Esophagus (tissue), 2 donors: ENCODE results near the gene CFD. TPM values are rescaled to one million over a fixed set of nuclear protein-coding genes. Genes with fewer than 3 reads are reported as not detected.
"Not testable (repeated sequence)": the region's sequence is repeated elsewhere in the genome, so short reads cannot be mapped to it uniquely, and the experiment has no call there.

Experiments used
- H3K27ac ChIP-seq, 2 donors: one replicate each; pipeline ENCODE4 v1.5.1; 2013; ENCODE audit warnings: low read depth in 2 of 2, mild to moderate bottlenecking in 2 of 2, inconsistent platforms in 1 of 2, low read length in 1 of 2, moderate library complexity in 1 of 2
- H3K27me3 ChIP-seq, 2 donors: one replicate each; pipeline ENCODE4 v1.6.1; 2013; ENCODE audit warnings: low read length in 2 of 2, control low read depth in 1 of 2, mild to moderate bottlenecking in 1 of 2; ENCODE audit not compliant: insufficient read depth in 2 of 2, control insufficient read depth in 1 of 2
- H3K36me3 ChIP-seq, 2 donors: one replicate each; pipeline ENCODE4 v1.6.1; 2013; ENCODE audit warnings: low read length in 1 of 2; ENCODE audit not compliant: control insufficient read depth in 2 of 2, insufficient read depth in 2 of 2
- H3K4me1 ChIP-seq, 2 donors: one replicate each; pipeline ENCODE4 v1.6.1; 2013; ENCODE audit warnings: low read length in 1 of 2; ENCODE audit not compliant: control insufficient read depth in 2 of 2, insufficient read depth in 2 of 2
- H3K4me3 ChIP-seq, 2 donors: one replicate each; pipeline ENCODE4 v1.5.1; 2013; ENCODE audit warnings: low read length in 2 of 2, mild to moderate bottlenecking in 2 of 2, low read depth in 1 of 2, moderate library complexity in 1 of 2
- H3K9me3 ChIP-seq, 2 donors: one replicate each; pipeline ENCODE4 v1.6.1; 2013; ENCODE audit warnings: mild to moderate bottlenecking in 2 of 2, low read depth in 1 of 2, low read length in 1 of 2, moderate library complexity in 1 of 2; ENCODE audit not compliant: control insufficient read depth in 2 of 2, insufficient read depth in 1 of 2
- WGBS, 2 donors: extraction: QIAGEN DNeasy Blood & Tissue Kit; methylation state at CpG; one replicate each; pipeline ENCODE4 v1.1.7; 2013; 5-methylcytosine and 5-hydroxymethylcytosine counted together
- polyA plus RNA-seq, 2 donors: library from polyadenylated mRNA; stranded (reverse); fragments of 200-250 nt; gene quantifications; one replicate each; pipeline ENCODE4 v1.2.3, GENCODE V29; 2013
- donor health status: healthy with polysubstance abuse.
- donor health status: Bipolar disorder and iron deficiency.

The CFD gene
- polyA plus RNA-seq, 2 donors, result 32.6 to 95.2 TPM

GRCh38 chr19:840519-841206, 18.8 kb upstream of the CFD start, which contains the start of gene PRTN3:
Gene PRTN3 (plus strand): TSS chr19:840999. CDS start chr19:841009, 10 bp downstream.
- no peaks in the 10 kb centered on the region for H3K9me3 ChIP-seq
- H3K36me3 ChIP-seq, result no peaks in the 10 kb centered on the region
- H3K27me3 ChIP-seq, result peaks cover 0 to 7% of the 10 kb centered on the region in 2 donors
- H3K4me1 ChIP-seq, result peaks cover 0 to 5% of the 10 kb centered on the region in 2 donors
- H3K4me3 ChIP-seq, result no peak within 1 kb of the TSS
- H3K27ac ChIP-seq, result no peak within 1 kb of the TSS
- 63 to 68% methylated on average over 24 of the region's 24 CpGs for WGBS, 2 donors

DNA sequence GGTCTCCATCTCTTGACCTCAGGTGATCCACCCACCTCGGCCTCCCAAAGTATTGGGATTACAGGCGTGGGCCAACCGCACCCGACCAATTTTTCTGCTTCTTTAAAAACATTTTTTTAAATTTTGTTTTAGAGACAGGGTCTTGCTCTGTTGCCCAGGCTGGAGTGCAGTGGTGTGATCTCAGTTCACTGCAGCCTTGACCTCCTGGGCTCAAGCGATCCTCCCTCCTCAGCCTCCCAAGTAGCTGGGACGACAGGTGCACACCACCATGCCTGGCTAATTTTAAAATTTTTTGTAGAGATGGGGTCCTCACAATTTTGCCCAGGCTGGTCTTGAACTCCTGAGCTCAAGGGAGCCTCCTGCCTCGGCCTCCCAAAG, 16.7 kb upstream of the CFD start:
- 79 to 80% methylated on average over 7 of the region's 7 CpGs for WGBS, 2 donors
- not testable (repeated sequence) for H3K4me3 ChIP-seq, H3K4me1 ChIP-seq, H3K36me3 ChIP-seq, H3K27me3 ChIP-seq, H3K9me3 ChIP-seq, H3K27ac ChIP-seq

DNA sequence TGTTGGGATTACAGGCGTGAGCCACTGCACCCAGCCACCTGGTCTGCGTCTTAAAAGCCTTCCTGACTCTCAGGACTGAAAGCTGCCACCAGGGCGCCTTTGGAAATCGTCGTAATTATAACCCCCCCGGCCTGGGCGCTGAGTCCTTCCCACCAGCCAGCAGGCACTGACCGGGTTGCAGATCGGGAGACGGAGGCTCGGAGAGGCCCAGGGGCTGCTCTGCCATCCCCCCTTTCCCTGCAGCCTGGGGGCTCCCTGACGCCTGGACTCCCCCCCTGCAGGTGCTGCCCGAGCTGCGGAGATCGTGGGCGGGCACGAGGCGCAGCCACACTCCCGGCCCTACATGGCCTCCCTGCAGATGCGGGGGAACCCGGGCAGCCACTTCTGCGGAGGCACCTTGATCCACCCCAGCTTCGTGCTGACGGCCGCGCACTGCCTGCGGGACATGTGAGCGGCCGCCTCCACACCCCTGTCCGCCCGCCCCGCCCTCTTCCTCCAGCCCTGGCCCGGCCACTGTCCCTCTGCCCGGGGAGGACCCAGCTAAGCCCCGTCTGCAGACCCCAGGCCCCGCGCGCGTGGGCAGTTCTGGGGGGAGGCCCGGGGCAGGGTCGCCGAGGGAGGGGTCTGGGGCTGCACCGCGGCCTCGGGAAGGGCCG, 16.2 kb upstream of the CFD start:
- WGBS, 2 donors, result 4 to 6% methylated on average over 46 of the region's 46 CpGs
- Histone ChIP-seq H3K9me3 (no peaks in the 10 kb centered on the region), H3K4me1 (peaks cover 0 to 8% of the 10 kb centered on the region in 2 donors), H3K4me3 (no peak overlapping the region), H3K36me3 (no peaks in the 10 kb centered on the region), H3K27ac (no peak overlapping the region), H3K27me3 (peaks cover 0 to 13% of the 10 kb centered on the region in 2 donors)

- WGBS, 2 donors, result 9 to 23% methylated on average over 31 to 64 of the region's 70 CpGs
Observed at GRCh38 chr19:843836-844545, 15.5 kb upstream of the CFD start.

DNA sequence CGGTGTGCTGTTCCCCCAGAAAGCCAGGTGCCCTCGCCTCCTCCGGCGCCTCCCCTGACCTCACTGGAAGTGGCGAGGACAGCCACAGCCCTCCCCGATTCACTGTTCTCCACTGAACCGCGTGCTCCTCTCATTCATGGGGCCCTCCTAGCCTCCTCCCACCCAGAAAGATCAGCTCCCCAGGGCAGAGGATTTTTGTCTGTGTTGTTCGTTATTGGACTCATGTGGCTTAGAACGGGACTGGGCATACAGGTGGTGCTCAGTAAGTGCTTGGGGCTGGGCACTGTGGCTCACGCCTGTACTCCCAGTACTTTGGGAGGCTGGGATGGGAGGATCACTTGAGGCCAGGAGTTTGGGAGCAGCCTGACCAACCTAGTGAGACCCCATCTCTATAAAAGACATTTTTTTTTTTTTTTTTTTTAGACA, 14.9 kb upstream of the CFD start:
- H3K9me3 ChIP-seq, result no peaks in the 10 kb centered on the region
- no peaks in the 10 kb centered on the region for H3K36me3 ChIP-seq
- H3K27ac ChIP-seq, result no peak overlapping the region
- no peak overlapping the region for H3K4me3 ChIP-seq
- 21 to 29% methylated on average over 11 of the region's 11 CpGs for WGBS, 2 donors
- H3K4me1 ChIP-seq, result peaks cover 0 to 8% of the 10 kb centered on the region in 2 donors
- peaks cover 0 to 13% of the 10 kb centered on the region in 2 donors for H3K27me3 ChIP-seq

More at GRCh38 chr19:843836-844545, 15.5 kb upstream of the CFD start:
- peaks cover 0 to 13% of the 10 kb centered on the region in 2 donors for H3K27me3 ChIP-seq
- H3K27ac ChIP-seq, result no peak overlapping the region
- H3K4me1 ChIP-seq, result peaks cover 0 to 8% of the 10 kb centered on the region in 2 donors
- no peak overlapping the region for H3K4me3 ChIP-seq
- H3K36me3 ChIP-seq, result no peaks in the 10 kb centered on the region
- no peaks in the 10 kb centered on the region for H3K9me3 ChIP-seq

DNA sequence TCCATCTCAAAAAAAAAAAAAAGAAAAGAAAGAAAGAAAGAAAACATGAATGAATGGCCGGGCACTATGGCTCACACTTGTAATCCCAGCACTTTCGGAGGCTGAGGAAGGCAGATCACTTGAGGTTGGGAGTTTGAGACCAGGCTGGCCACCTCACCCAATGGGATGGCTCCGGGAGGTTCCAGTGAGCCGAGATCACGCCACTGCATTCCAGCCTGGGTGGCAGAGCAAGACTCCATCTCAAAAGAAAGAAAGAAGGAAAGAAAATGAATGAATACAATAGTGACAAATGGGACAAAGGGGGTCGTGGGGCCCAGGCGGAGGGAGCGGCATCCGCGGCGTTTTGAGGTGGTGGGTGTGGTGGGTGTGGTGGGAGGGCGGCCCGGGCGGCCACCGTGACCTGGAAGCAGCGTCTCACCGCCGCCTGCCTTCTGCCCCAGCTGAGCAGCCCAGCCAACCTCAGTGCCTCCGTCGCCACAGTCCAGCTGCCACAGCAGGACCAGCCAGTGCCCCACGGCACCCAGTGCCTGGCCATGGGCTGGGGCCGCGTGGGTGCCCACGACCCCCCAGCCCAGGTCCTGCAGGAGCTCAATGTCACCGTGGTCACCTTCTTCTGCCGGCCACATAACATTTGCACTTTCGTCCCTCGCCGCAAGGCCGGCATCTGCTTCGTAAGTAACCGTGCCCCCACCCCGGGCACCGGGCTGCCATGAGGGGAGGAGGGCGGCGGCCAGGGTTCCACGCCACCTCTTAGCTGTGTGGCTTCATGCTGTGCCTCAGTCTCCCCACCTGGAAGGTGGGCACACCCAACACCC, 13.6 kb upstream of the CFD start:
- peaks cover 0 to 13% of the 10 kb centered on the region in 2 donors for H3K27me3 ChIP-seq
- peaks cover 0 to 11% of the 10 kb centered on the region in 2 donors for H3K4me1 ChIP-seq
- WGBS, 2 donors, result 62 to 74% methylated on average over 34 to 37 of the region's 37 CpGs
- no peaks in the 10 kb centered on the region for H3K36me3 ChIP-seq
- H3K4me3 ChIP-seq, result no peak overlapping the region
- no peak overlapping the region for H3K27ac ChIP-seq
- H3K9me3 ChIP-seq, result no peaks in the 10 kb centered on the region

GRCh38 chr19:848386-848921, 11.0 kb upstream of the CFD start:
- H3K4me1 ChIP-seq, result peaks cover 0 to 11% of the 10 kb centered on the region in 2 donors

GRCh38 chr19:849195-849594, 10.3 kb upstream of the CFD start:
- H3K4me3 ChIP-seq, H3K4me1 ChIP-seq, H3K36me3 ChIP-seq, H3K9me3 ChIP-seq, H3K27ac ChIP-seq: not testable (repeated sequence)
- 76 to 87% methylated on average over 8 of the region's 8 CpGs for WGBS, 2 donors
- peaks cover 0 to 10% of the 10 kb centered on the region in 2 donors for H3K27me3 ChIP-seq

More at GRCh38 chr19:848386-848921, 11.0 kb upstream of the CFD start:
- Histone ChIP-seq H3K27me3 (peaks cover 0 to 14% of the 10 kb centered on the region in 2 donors), H3K9me3 (no peaks in the 10 kb centered on the region), H3K27ac (no peak overlapping the region), H3K4me3 (no peak overlapping the region), H3K36me3 (no peaks in the 10 kb centered on the region)
- 40 to 43% methylated on average over 12 of the region's 12 CpGs for WGBS, 2 donors
